AG04450 (cell line): ENCODE measurements around the gene BRMS1L. TPM values are rescaled to one million over a fixed set of nuclear protein-coding genes. Genes with fewer than 3 reads are reported as not detected.

Source experiments
- CTCF ChIA-PET: fragments of 300-600, 350-600 bp; formaldehyde crosslinking; extraction: SDS; loops from one replicate; lab custom pipeline; 2022; ENCODE audit warnings: antibody characterized with exemption, inconsistent platforms; lab: Charles Lee
- POLR2A ChIA-PET: fragments of 350-600 bp; formaldehyde crosslinking; extraction: SDS; loops from one replicate; lab custom pipeline; 2021; ENCODE audit warnings: antibody characterized with exemption, inconsistent platforms; lab: Yijun Ruan, JAX
- DNase-seq: peaks from one replicate; pipeline ENCODE4 v3.0.0-alpha.2; 2011; ENCODE audit warnings: low read depth, low spot score
- H3K27ac ChIP-seq: one replicate; pipeline ENCODE4 v1.5.1; 2012; ENCODE audit warnings: low read depth, low read length, control low read depth
- H3K27me3 ChIP-seq: one replicate; pipeline ENCODE4 v1.6.0; 2012; ENCODE audit warnings: low read length; ENCODE audit not compliant: control insufficient read depth, insufficient read depth
- H3K4me3 ChIP-seq: 2 replicates; pipeline ENCODE4 v1.5.1; 2011; ENCODE audit warnings: mild to moderate bottlenecking, low read depth, low read length, control low read depth
- H3K9me3 ChIP-seq: 2 replicates; pipeline ENCODE4 v1.5.1; 2012; ENCODE audit warnings: low read length; ENCODE audit not compliant: control insufficient read depth, insufficient read depth
- CTCF ChIP-seq: IDR thresholded peaks from 2 replicates; pipeline ENCODE4 v1.5.1; 2011; ENCODE audit warnings: low read depth, low read length, control low read depth, inconsistent platforms
- polyA plus RNA-seq: library from polyadenylated mRNA; depleted of rRNA; stranded (reverse); fragments of >200 nt; gene quantifications from 2 replicates; pipeline ENCODE4 v1.2.3, GENCODE V29; 2011; rRNA removed

The BRMS1L gene
- polyA plus RNA-seq, 1 experiment: 8.7 TPM

GRCh38 chr14:35915775-35916174, 89.6 kb downstream of the BRMS1L start:
- Histone ChIP-seq H3K9me3 (no peaks in the 10 kb centered on the region), H3K27ac (no peak overlapping the region), H3K4me3 (no peak overlapping the region), H3K27me3 (no peaks in the 10 kb centered on the region)
- ChIA-PET POLR2A (no interaction called here), CTCF (interaction anchor here (0.7 kb wide), 1 partner anchor 458 kb away, joined by 3 read pairs; no protein-coding TSS in a partner anchor)
- TF ChIP-seq CTCF: no peak
- no peak for DNase-seq

Other genes starting within 250 kb of the BRMS1L start
- 8.2 and 9.7 TPM in 2 replicates for gene RALGAPA1, start 17.0 kb upstream of the BRMS1L start, polyA plus RNA-seq